Endothelial cell of umbilical vein (primary cell): Measurements from ENCODE around the gene GRAMD1A. TPM values are rescaled to one million over a fixed set of nuclear protein-coding genes. Genes with fewer than 3 reads are reported as not detected.

Experiments used
- BruUV-seq: library from RNA; stranded (reverse); fragments of 400-500 nt; replicated peaks from 2 replicates; lab custom pipeline; 2021; lab: Mats Ljungman, UMichigan
- CTCF ChIA-PET: fragments of 300-600, 350-600 bp; sonication (Branson Sonifier 250); formaldehyde crosslinking; loops from one replicate; lab custom pipeline; 2021; ENCODE audit warnings: antibody characterized with exemption, inconsistent platforms; lab: Charles Lee
- POLR2A ChIA-PET: fragments of 300-600, 350-600 bp; sonication (Branson Sonifier 250); formaldehyde crosslinking; loops from one replicate; lab custom pipeline; 2021; ENCODE audit warnings: antibody characterized with exemption, inconsistent platforms; lab: Charles Lee
- DNase-seq: peaks from one replicate; pipeline ENCODE4 v3.0.0-alpha.2; 2011; ENCODE audit warnings: low read depth, low spot score
- FAIRE-seq: peaks from 2 replicates; lab custom pipeline; 2011; peaks lifted over from hg19 to GRCh38; lab: Jason Lieb, UNC
- H2AFZ ChIP-seq: 2 replicates; pipeline ENCODE4 v1.6.0; 2012; ENCODE audit warnings: low read depth, low read length, control low read depth, inconsistent platforms
- H3K27ac ChIP-seq: 2 replicates; pipeline ENCODE4 v1.5.1; 2011; ENCODE audit warnings: low read depth, mild to moderate bottlenecking, control low read depth, low read length, moderate library complexity; ENCODE audit not compliant: insufficient read depth
- H3K27me3 ChIP-seq, 2 experiments: 2 replicates each; pipeline versions ENCODE4 v1.6.0 to v1.6.1; 2011; ENCODE audit warnings: low read length in 2 of 2, mixed read lengths in 1 of 2; ENCODE audit not compliant: control insufficient read depth in 2 of 2, insufficient read depth in 2 of 2
- H3K36me3 ChIP-seq, 2 experiments: 2 replicates in 1 of 2; 3 replicates in 1 of 2; pipeline ENCODE4 v1.5.1; 2011; ENCODE audit warnings: low read length in 2 of 2, mild to moderate bottlenecking in 1 of 2, moderate library complexity in 1 of 2; ENCODE audit not compliant: control insufficient read depth in 2 of 2, insufficient read depth in 2 of 2; ENCODE audit errors: extremely low read depth in 1 of 2
- H3K4me1 ChIP-seq: 3 replicates; pipeline ENCODE4 v1.5.1; 2011; ENCODE audit warnings: mild to moderate bottlenecking, low read length; ENCODE audit not compliant: control insufficient read depth, insufficient read depth; ENCODE audit errors: extremely low read depth
- H3K4me2 ChIP-seq: 2 replicates; pipeline ENCODE4 v1.6.1; 2011; ENCODE audit warnings: low read length, control low read depth, mixed read lengths; ENCODE audit not compliant: insufficient read depth
- H3K4me3 ChIP-seq, 3 experiments: fragments of 200-600 bp in 1 of 3; sonication (generic), shearing (Covaris generic) in 1 of 3; replicated peaks in 1 of 3; 2 replicates each; pipeline ENCODE4 v1.5.1; 2011 to 2016; ENCODE audit warnings: control low read depth in 3 of 3, low read length in 3 of 3, mild to moderate bottlenecking in 2 of 3, inconsistent platforms in 1 of 3, low read depth in 1 of 3, moderate library complexity in 1 of 3; ENCODE audit not compliant: insufficient read depth in 1 of 3
- H3K79me2 ChIP-seq: 2 replicates; pipeline ENCODE4 v1.6.0; 2012; ENCODE audit warnings: low read length, inconsistent platforms; ENCODE audit not compliant: control insufficient read depth, insufficient read depth
- H3K9ac ChIP-seq: replicated peaks from 2 replicates; pipeline ENCODE3; 2011; ENCODE audit warnings: low read length, control low read depth; ENCODE audit not compliant: insufficient read depth; ENCODE audit errors: extremely low read depth
- H3K9me1 ChIP-seq: replicated peaks from 3 replicates; pipeline ENCODE4 v1.6.0; 2011; ENCODE audit warnings: mild to moderate bottlenecking, low read length; ENCODE audit not compliant: control insufficient read depth, insufficient read depth; ENCODE audit errors: extremely low read depth
- H3K9me3 ChIP-seq: replicated peaks from 2 replicates; pipeline ENCODE4 v1.5.1; 2012; ENCODE audit warnings: low read length, inconsistent platforms; ENCODE audit not compliant: control insufficient read depth, insufficient read depth
- H4K20me1 ChIP-seq: replicated peaks from 2 replicates; pipeline ENCODE3; 2011; ENCODE audit warnings: mild to moderate bottlenecking, low read length; ENCODE audit not compliant: control insufficient read depth, insufficient read depth; ENCODE audit errors: extremely low read depth
- EZH2 ChIP-seq: IDR thresholded peaks from 2 replicates; pipeline ENCODE4 v1.6.1; 2012; ENCODE audit warnings: borderline replicate concordance, low read depth, mild to moderate bottlenecking, moderate library complexity, low read length, inconsistent platforms; ENCODE audit not compliant: severe bottlenecking
- GATA2 ChIP-seq: IDR thresholded peaks from 2 replicates; pipeline ENCODE4 v1.7.0; 2011; ENCODE audit warnings: low read depth, mild to moderate bottlenecking, moderate library complexity, mixed read lengths, low read length; ENCODE audit not compliant: insufficient read length, insufficient read depth
- JUN ChIP-seq: IDR thresholded peaks from 2 replicates; pipeline ENCODE4 v1.6.1; 2011; ENCODE audit warnings: borderline replicate concordance, low read depth; ENCODE audit not compliant: insufficient read length, insufficient read depth
- MAX ChIP-seq: IDR thresholded peaks from 2 replicates; pipeline ENCODE4 v1.6.1; 2011; ENCODE audit not compliant: insufficient read depth, insufficient read length
- dilution Hi-C: fragments of 300-500 bp; cut with MboI; formaldehyde crosslinking; loops from one replicate; pipeline ENCODE4 v1.15.0; 2019; ENCODE audit warnings: low sequenced_read_pairs; ENCODE audit not compliant: extremely low pct_ligation_motif_present
- intact Hi-C: fragments of 100-400 bp; cut with micrococcal nuclease; formaldehyde crosslinking; loops from one replicate; pipeline ENCODE4 v1.10.0; 2022
- polyA plus RNA-seq, 4 experiments: library from polyadenylated mRNA; depleted of rRNA in 3 of 4; stranded (reverse) in 3 of 4; unstranded in 1 of 4; fragments of >200 nt; gene quantifications; 2 replicates each; pipeline versions ENCODE4 v1.2.1 to v1.2.3, GENCODE V29; 2011 to 2012; ENCODE audit warnings: missing spikeins in 1 of 4
- total RNA-seq: library from RNA; stranded (reverse); gene quantifications from 2 replicates; pipeline ENCODE4 v1.2.3, GENCODE V29; 2021

The GRAMD1A gene
- total and polyA plus RNA-seq, 2 donors (not counting 3 experiments of a cell fraction or from before 2014, with no cell fraction given): 127 to 130 TPM

GRCh38 chr19:35011737-35012682 lies 11.9 kb downstream of the GRAMD1A start:
- no TSS peak for BruUV-seq
- dilution Hi-C loops: no loop called here

More at GRCh38 chr19:35011737-35012682, 11.9 kb downstream of the GRAMD1A start:
- intact Hi-C loops: loop anchor here (2.0 kb wide), 2 partner anchors 17 to 173 kb away; no protein-coding TSS in a partner anchor
- H3K9me3 ChIP-seq: no peaks in the 10 kb centered on the region
- H3K4me3 ChIP-seq: no peak overlapping the region
- H4K20me1 ChIP-seq: no peaks in the 10 kb centered on the region
- H3K79me2 ChIP-seq: peaks cover 4% of the 10 kb centered on the region
- POLR2A ChIA-PET: no interaction called here
- no peak overlapping the region for H3K9ac ChIP-seq
- no peak overlapping the region for H3K4me2 ChIP-seq
- no peaks in the 10 kb centered on the region for H3K27me3 ChIP-seq
- H3K4me1 ChIP-seq: peaks cover 4% of the 10 kb centered on the region
- no peak overlapping the region for H3K27ac ChIP-seq
- no peak for DNase-seq
- CTCF ChIA-PET: interaction anchor here (0.7 to 9.9 kb wide), 5 partner anchors 9 to 45 kb away, joined by 3 to 129 read pairs (median 4); partner anchors contain the start of gene GRAMD1A
- no peaks in the 10 kb centered on the region for H3K9me1 ChIP-seq
- H3K36me3 ChIP-seq: peaks cover 12 to 47% of the 10 kb centered on the region in 2 experiments
- no peak for FAIRE-seq
- TF ChIP-seq JUN (no peak), GATA2 (no peak), EZH2 (no peak), MAX (no peak)
- no peak overlapping the region for H2AFZ ChIP-seq
